K562 (cell line): ENCODE data around the gene ABCA7. TPM values are rescaled to one million over a fixed set of nuclear protein-coding genes. Genes with fewer than 3 reads are reported as not detected.

Experiments
- BCOR ChIP-seq: fragments of 450-650 bp; IDR thresholded peaks from 2 replicates; pipeline ENCODE4 v1.6.1; 2016
- BRD4 ChIP-seq: fragments of 200-600 bp; sonication (generic); IDR thresholded peaks from 2 replicates; pipeline ENCODE4 v1.6.1; 2017; ENCODE audit warnings: inconsistent platforms
- CBFA2T2 ChIP-seq: fragments of 450-650 bp; conservative IDR thresholded peaks from 2 replicates; pipeline ENCODE4 v1.6.1; 2017; ENCODE audit warnings: mild to moderate bottlenecking
- CTBP1 ChIP-seq: fragments of 450-650 bp; IDR thresholded peaks from 2 replicates; pipeline ENCODE4 v1.6.1; 2016; ENCODE audit warnings: borderline replicate concordance
- ELF1 ChIP-seq: fragments of 200-800 bp; sonication (Bioruptor generic); IDR thresholded peaks from 2 replicates; pipeline ENCODE4 v1.6.1; 2016; ENCODE audit warnings: missing genetic modification characterization, missing compliant biosample characterization
- HDGF ChIP-seq: fragments of 450-650 bp; IDR thresholded peaks from 2 replicates; pipeline ENCODE4 v1.6.1; 2016
- KLF1 ChIP-seq: fragments of 450-650 bp; IDR thresholded peaks from 2 replicates; pipeline ENCODE4 v1.6.1; 2016; ENCODE audit warnings: missing genetic modification characterization, missing compliant biosample characterization
- SOX6 ChIP-seq: fragments of 450-650 bp; IDR thresholded peaks from 2 replicates; pipeline ENCODE4 v1.6.1; 2014; ENCODE audit warnings: mild to moderate bottlenecking
- SP1 ChIP-seq: sonication (generic); formaldehyde crosslinking; IDR thresholded peaks from 2 replicates; pipeline ENCODE4 v1.8.1; 2022; ENCODE audit warnings: mild to moderate bottlenecking, missing genetic modification reagents
- SRF ChIP-seq, 2 experiments: fragments of 250-450, 450-650 bp in 1 of 2; sonication (Bioruptor Pico) in 1 of 2; sonication (generic) in 1 of 2; formaldehyde crosslinking; IDR thresholded peaks; 2 replicates each; pipeline versions ENCODE4 v1.5.0 to v1.5.1; 2020 to 2022; ENCODE audit warnings: mild to moderate bottlenecking in 1 of 2, missing genetic modification reagents in 1 of 2
- XRCC4 ChIP-seq: IDR thresholded peaks from one replicate; pipeline ENCODE4 v1.6.1; 2011; ENCODE audit not compliant: insufficient read depth, insufficient read length; ENCODE audit errors: extremely low read depth
- ZNF121 ChIP-seq: sonication (generic); formaldehyde crosslinking; conservative IDR thresholded peaks from 2 replicates; pipeline ENCODE4 v1.8.0; 2022; ENCODE audit warnings: missing genetic modification reagents
- ZNF224 ChIP-seq: sonication (generic); formaldehyde crosslinking; IDR thresholded peaks from 2 replicates; pipeline ENCODE4 v1.8.0; 2022; ENCODE audit warnings: mild to moderate bottlenecking, missing genetic modification reagents
- ZNF263 ChIP-seq: sonication (generic); formaldehyde crosslinking; IDR thresholded peaks from 2 replicates; pipeline ENCODE4 v1.8.0; 2022; ENCODE audit warnings: mild to moderate bottlenecking, missing genetic modification reagents, borderline replicate concordance
- polyA plus RNA-seq, 8 experiments: library from polyadenylated mRNA; depleted of rRNA in 4 of 8; stranded (reverse) in 5 of 8; unstranded in 3 of 8; fragments of >200 nt; fragmentation: Nextera tagmentation in 2 of 8; fragmentation: Illumina TruSeq in 1 of 8; extraction: Ambion mirVana in 2 of 8; extraction: Trizol in 1 of 8; gene quantifications; 2 replicates each; pipeline versions ENCODE4 v1.2.1 to v1.2.3, GENCODE V29; 2011 to 2014; ENCODE audit warnings: inconsistent platforms in 1 of 8, missing spikeins in 1 of 8
- total RNA-seq, 7 experiments: library from RNA; depleted of rRNA in 6 of 7; stranded (reverse); fragments of >200 nt in 6 of 7; fragmentation: Illumina TruSeq in 2 of 7; extraction: Trizol in 2 of 7; gene quantifications; 2 replicates each; pipeline versions ENCODE4 v1.2.1 to v1.2.3, GENCODE V29; 2011 to 2021; ENCODE audit warnings: low replicate concordance in 1 of 7
- TF ChIP-seq, protein P1 (sequence below): IDR thresholded peaks from 2 replicates; pipeline ENCODE4 v1.6.1; 2011; ENCODE audit warnings: borderline replicate concordance, low read depth, mild to moderate bottlenecking, moderate library complexity, low read length; ENCODE audit not compliant: insufficient read depth, poor library complexity, severe bottlenecking
- TF ChIP-seq, protein P2 (sequence below): fragments of 200-800 bp; sonication (Bioruptor generic); IDR thresholded peaks from 2 replicates; pipeline ENCODE4 v1.6.1; 2017; ENCODE audit warnings: missing genetic modification characterization, missing compliant biosample characterization
- TF ChIP-seq, protein P3 (sequence below): fragments of 450-650 bp; IDR thresholded peaks from 2 replicates; pipeline ENCODE4 v1.6.1; 2017; ENCODE audit warnings: mild to moderate bottlenecking, moderate library complexity
- TF ChIP-seq, protein P4 (sequence below): fragments of 200-800 bp; sonication (Bioruptor generic); IDR thresholded peaks from 2 replicates; pipeline ENCODE4 v1.6.1; 2017; ENCODE audit warnings: missing genetic modification characterization, missing compliant biosample characterization
- TF ChIP-seq, protein P5 (sequence below): fragments of 450-650 bp; conservative IDR thresholded peaks from 2 replicates; pipeline ENCODE4 v1.6.1; 2016; ENCODE audit warnings: missing genetic modification characterization, low read depth, mild to moderate bottlenecking, control low read depth, missing compliant biosample characterization
- TF ChIP-seq, protein P6 (sequence below): fragments of 450-650 bp; formaldehyde crosslinking; conservative IDR thresholded peaks from 2 replicates; pipeline ENCODE4 v1.4.0; 2022; ENCODE audit warnings: mild to moderate bottlenecking, missing genetic modification characterization

The ABCA7 gene
- total and polyA plus RNA-seq, 9 of the 15 experiments (the other 6 are each of a cell fraction or from before 2014, with no cell fraction given) = 2.3 to 96.1 (median 31.2) TPM

DNA sequence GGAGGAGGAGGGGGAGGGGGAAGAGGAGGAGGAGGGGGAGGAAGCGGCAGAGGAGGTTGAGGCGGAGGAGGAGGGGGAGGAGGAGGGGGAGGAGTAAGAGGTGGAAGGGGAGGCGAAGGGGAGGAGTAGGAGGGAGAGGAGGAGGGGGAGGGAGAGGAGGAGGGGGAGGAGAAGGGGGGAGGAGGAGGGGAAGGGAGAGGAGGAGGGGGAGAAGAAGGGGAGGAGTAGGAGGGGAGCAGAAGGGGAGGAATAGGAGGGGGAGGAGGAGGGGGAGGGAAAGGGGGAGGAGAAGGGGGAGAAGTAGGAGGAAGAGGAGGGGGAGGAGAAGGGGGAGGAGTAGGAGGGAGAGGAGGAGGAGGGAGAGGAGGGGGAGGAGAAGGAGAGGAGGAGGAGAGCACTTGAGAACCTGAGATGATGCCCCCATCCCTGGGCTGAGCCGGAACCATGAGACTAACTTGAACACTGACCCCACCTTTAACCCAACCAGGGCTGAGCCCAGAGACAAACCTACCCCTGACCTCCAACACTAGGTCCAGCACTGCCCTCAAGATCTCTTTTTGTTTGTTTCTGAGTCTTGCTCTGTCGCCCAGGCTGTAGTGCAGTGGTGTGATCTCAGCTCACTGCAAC is 12.6 kb downstream of the ABCA7 start (continued):
- TF ChIP-seq, protein P1, sequence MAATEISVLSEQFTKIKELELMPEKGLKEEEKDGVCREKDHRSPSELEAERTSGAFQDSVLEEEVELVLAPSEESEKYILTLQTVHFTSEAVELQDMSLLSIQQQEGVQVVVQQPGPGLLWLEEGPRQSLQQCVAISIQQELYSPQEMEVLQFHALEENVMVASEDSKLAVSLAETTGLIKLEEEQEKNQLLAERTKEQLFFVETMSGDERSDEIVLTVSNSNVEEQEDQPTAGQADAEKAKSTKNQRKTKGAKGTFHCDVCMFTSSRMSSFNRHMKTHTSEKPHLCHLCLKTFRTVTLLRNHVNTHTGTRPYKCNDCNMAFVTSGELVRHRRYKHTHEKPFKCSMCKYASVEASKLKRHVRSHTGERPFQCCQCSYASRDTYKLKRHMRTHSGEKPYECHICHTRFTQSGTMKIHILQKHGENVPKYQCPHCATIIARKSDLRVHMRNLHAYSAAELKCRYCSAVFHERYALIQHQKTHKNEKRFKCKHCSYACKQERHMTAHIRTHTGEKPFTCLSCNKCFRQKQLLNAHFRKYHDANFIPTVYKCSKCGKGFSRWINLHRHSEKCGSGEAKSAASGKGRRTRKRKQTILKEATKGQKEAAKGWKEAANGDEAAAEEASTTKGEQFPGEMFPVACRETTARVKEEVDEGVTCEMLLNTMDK = no peak
- no peak for TF ChIP-seq ELF1
- TF ChIP-seq ZNF121 = no peak
- no peak for TF ChIP-seq XRCC4
- TF ChIP-seq HDGF = no peak
- no peak for TF ChIP-seq ZNF224 (CRISPR knock-in tag)
- no peak for TF ChIP-seq CBFA2T2
- TF ChIP-seq, protein P2, sequence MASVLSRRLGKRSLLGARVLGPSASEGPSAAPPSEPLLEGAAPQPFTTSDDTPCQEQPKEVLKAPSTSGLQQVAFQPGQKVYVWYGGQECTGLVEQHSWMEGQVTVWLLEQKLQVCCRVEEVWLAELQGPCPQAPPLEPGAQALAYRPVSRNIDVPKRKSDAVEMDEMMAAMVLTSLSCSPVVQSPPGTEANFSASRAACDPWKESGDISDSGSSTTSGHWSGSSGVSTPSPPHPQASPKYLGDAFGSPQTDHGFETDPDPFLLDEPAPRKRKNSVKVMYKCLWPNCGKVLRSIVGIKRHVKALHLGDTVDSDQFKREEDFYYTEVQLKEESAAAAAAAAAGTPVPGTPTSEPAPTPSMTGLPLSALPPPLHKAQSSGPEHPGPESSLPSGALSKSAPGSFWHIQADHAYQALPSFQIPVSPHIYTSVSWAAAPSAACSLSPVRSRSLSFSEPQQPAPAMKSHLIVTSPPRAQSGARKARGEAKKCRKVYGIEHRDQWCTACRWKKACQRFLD (CRISPR knock-in tag) = no peak
- TF ChIP-seq SP1 = no peak
- TF ChIP-seq SOX6 = no peak
- TF ChIP-seq, protein P3, sequence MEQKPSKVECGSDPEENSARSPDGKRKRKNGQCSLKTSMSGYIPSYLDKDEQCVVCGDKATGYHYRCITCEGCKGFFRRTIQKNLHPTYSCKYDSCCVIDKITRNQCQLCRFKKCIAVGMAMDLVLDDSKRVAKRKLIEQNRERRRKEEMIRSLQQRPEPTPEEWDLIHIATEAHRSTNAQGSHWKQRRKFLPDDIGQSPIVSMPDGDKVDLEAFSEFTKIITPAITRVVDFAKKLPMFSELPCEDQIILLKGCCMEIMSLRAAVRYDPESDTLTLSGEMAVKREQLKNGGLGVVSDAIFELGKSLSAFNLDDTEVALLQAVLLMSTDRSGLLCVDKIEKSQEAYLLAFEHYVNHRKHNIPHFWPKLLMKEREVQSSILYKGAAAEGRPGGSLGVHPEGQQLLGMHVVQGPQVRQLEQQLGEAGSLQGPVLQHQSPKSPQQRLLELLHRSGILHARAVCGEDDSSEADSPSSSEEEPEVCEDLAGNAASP = no peak
- TF ChIP-seq, protein P4, sequence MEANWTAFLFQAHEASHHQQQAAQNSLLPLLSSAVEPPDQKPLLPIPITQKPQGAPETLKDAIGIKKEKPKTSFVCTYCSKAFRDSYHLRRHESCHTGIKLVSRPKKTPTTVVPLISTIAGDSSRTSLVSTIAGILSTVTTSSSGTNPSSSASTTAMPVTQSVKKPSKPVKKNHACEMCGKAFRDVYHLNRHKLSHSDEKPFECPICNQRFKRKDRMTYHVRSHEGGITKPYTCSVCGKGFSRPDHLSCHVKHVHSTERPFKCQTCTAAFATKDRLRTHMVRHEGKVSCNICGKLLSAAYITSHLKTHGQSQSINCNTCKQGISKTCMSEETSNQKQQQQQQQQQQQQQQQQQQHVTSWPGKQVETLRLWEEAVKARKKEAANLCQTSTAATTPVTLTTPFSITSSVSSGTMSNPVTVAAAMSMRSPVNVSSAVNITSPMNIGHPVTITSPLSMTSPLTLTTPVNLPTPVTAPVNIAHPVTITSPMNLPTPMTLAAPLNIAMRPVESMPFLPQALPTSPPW (CRISPR knock-in tag) = peak; percentile 44; the same call in 1 of the 2 replicates
- TF ChIP-seq BRD4 = no peak
- TF ChIP-seq BCOR = no peak
- TF ChIP-seq SRF (CRISPR knock-in tag; IDR thresholded peaks at IDR 0.05) = no peak
- TF ChIP-seq, protein P5, sequence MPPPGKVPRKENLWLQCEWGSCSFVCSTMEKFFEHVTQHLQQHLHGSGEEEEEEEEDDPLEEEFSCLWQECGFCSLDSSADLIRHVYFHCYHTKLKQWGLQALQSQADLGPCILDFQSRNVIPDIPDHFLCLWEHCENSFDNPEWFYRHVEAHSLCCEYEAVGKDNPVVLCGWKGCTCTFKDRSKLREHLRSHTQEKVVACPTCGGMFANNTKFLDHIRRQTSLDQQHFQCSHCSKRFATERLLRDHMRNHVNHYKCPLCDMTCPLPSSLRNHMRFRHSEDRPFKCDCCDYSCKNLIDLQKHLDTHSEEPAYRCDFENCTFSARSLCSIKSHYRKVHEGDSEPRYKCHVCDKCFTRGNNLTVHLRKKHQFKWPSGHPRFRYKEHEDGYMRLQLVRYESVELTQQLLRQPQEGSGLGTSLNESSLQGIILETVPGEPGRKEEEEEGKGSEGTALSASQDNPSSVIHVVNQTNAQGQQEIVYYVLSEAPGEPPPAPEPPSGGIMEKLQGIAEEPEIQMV (tag) = no peak
- TF ChIP-seq CTBP1 = no peak
- no peak for TF ChIP-seq KLF1 (tag)
- TF ChIP-seq, protein P6, sequence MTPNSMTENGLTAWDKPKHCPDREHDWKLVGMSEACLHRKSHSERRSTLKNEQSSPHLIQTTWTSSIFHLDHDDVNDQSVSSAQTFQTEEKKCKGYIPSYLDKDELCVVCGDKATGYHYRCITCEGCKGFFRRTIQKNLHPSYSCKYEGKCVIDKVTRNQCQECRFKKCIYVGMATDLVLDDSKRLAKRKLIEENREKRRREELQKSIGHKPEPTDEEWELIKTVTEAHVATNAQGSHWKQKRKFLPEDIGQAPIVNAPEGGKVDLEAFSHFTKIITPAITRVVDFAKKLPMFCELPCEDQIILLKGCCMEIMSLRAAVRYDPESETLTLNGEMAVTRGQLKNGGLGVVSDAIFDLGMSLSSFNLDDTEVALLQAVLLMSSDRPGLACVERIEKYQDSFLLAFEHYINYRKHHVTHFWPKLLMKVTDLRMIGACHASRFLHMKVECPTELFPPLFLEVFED (CRISPR knock-in tag) = no peak
- TF ChIP-seq ZNF263 = peak; percentile 94
